HUDEP-2 (cell line): Measurements from ENCODE around the gene SYNPO2.
"Not testable (repeated sequence)": the region's sequence is repeated elsewhere in the genome, so short reads cannot be mapped to it uniquely, and the experiment has no call there.

Experiments used
- DNase-seq, 76 experiments: peaks; one replicate each; lab custom pipeline; 2025; ENCODE audit not compliant: unreplicated experiment in 76 of 76; lab: John Stamatoyannopoulos, UW

Gene SYNPO2

GRCh38 chr4:118888666-118889311, at the start of gene SYNPO2:
SYNPO2 (plus strand) TSS chr4:118888854; CDS start chr4:118889037, 183 bp downstream.
- peak in 42 of 76 experiments; percentile 1 to 42 (median 16) for DNase-seq

- no peak for DNase-seq
Observed at GRCh38 chr4:118839221-118839927, 49.3 kb upstream of the SYNPO2 start.

- no peak for DNase-seq
Observed at GRCh38 chr4:118842055-118842454, 46.6 kb upstream of the SYNPO2 start.

GRCh38 chr4:118843237-118843636, 45.4 kb upstream of the SYNPO2 start:
- DNase-seq: no peak

- DNase-seq: no peak
Observed at GRCh38 chr4:118845552-118846050, 43.1 kb upstream of the SYNPO2 start.

- no peak for DNase-seq
Observed at GRCh38 chr4:118846979-118847378, 41.7 kb upstream of the SYNPO2 start.

- DNase-seq: no peak
Observed at GRCh38 chr4:118848242-118848641, 40.4 kb upstream of the SYNPO2 start.

GRCh38 chr4:118848901-118849300, 39.8 kb upstream of the SYNPO2 start:
- no peak for DNase-seq

- DNase-seq: no peak
Observed at GRCh38 chr4:118849867-118850487, 38.7 kb upstream of the SYNPO2 start.

- no peak for DNase-seq
Observed at GRCh38 chr4:118850488-118851173, 38.0 kb upstream of the SYNPO2 start.

- no peak for DNase-seq
Observed at GRCh38 chr4:118857760-118858159, 30.9 kb upstream of the SYNPO2 start.

GRCh38 chr4:118858779-118859178, 29.9 kb upstream of the SYNPO2 start:
- DNase-seq: no peak

- peak in 18 of 76 experiments; percentile 1 to 28 (median 8) for DNase-seq
Observed at GRCh38 chr4:118865091-118865708, 23.5 kb upstream of the SYNPO2 start.

- no peak for DNase-seq
Observed at GRCh38 chr4:118866442-118866841, 22.2 kb upstream of the SYNPO2 start.

GRCh38 chr4:118867311-118868067, 21.2 kb upstream of the SYNPO2 start:
- no peak for DNase-seq

- DNase-seq: no peak
Observed at GRCh38 chr4:118869808-118870342, 18.8 kb upstream of the SYNPO2 start.

- no peak for DNase-seq
Observed at GRCh38 chr4:118872181-118872580, 16.5 kb upstream of the SYNPO2 start.

GRCh38 chr4:118877797-118878196, 10.9 kb upstream of the SYNPO2 start:
- no peak for DNase-seq

- DNase-seq: not testable (repeated sequence)
Observed at GRCh38 chr4:118878507-118878906, 10.1 kb upstream of the SYNPO2 start.

- DNase-seq: no peak
Observed at GRCh38 chr4:118879409-118879808, 9.2 kb upstream of the SYNPO2 start.
